GM18511 (cell line): ENCODE measurements around the gene NANOG.
"Not testable (repeated sequence)": the region's sequence is repeated elsewhere in the genome, so short reads cannot be mapped to it uniquely, and the experiment has no call there.

Experiments
- ATAC-seq: cut with Tn5 transposase; IDR thresholded peaks from one replicate; pipeline ENCODE4 v1.9.1; 2021; ENCODE audit warnings: mild to moderate bottlenecking, moderate library complexity; ENCODE audit not compliant: unreplicated experiment

The NANOG gene

DNA sequence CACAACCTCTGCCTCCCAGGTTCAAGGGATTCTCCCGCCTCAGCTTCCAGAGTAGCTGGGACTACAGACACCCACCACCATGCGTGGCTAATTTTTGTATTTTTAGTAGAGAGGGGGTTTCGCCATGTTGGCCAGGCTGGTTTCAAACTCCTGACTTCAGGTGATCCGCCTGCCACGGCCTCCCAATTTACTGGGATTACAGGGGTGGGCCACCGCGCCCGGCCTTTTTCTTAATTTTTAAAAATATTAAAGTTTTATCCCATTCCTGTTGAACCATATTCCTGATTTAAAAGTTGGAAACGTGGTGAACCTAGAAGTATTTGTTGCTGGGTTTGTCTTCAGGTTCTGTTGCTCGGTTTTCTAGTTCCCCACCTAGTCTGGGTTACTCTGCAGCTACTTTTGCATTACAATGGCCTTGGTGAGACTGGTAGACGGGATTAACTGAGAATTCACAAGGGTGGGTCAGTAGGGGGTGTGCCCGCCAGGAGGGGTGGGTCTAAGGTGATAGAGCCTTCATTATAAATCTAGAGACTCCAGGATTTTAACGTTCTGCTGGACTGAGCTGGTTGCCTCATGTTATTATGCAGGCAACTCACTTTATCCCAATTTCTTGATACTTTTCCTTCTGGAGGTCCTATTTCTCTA, at the start of gene NANOG:
TSS of gene NANOG (plus strand) at position 519 of the 645 bp plus-strand sequence. CDS start 213 bp downstream, outside the sequence.
- not testable (repeated sequence) for ATAC-seq

- no peak for ATAC-seq
Observed at GRCh38 chr12:7747246-7747645, 42.0 kb upstream of the NANOG start, which contains the start of gene CLEC4C. Gene CLEC4C (minus strand): TSS chr12:7747375. CDS start chr12:7747348, 27 bp downstream.

DNA sequence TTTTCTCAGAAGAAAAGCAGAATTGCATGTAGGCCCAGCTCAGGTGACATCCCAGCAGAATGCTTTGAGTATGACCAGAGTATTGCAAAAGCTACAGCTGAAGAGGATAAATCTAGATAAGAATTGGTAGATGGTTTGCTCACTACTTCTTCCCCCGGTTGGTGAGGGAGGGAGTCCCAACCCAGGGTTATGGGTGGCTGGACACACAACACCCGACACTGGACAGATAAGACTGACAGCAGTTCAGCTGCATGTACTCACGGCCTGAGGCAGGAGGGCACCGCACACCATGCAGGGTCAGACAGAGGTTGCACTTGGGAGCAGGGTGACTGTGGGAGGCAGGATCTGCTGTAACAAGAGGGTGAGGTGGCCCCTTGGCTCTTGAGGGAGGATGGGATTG, 40.4 kb upstream of the NANOG start:
- no peak for ATAC-seq

GRCh38 chr12:7749442-7749841, 39.8 kb upstream of the NANOG start:
- no peak for ATAC-seq

GRCh38 chr12:7750350-7750749, 38.9 kb upstream of the NANOG start:
- no peak for ATAC-seq

GRCh38 chr12:7751394-7751793, 37.8 kb upstream of the NANOG start:
- no peak for ATAC-seq

DNA sequence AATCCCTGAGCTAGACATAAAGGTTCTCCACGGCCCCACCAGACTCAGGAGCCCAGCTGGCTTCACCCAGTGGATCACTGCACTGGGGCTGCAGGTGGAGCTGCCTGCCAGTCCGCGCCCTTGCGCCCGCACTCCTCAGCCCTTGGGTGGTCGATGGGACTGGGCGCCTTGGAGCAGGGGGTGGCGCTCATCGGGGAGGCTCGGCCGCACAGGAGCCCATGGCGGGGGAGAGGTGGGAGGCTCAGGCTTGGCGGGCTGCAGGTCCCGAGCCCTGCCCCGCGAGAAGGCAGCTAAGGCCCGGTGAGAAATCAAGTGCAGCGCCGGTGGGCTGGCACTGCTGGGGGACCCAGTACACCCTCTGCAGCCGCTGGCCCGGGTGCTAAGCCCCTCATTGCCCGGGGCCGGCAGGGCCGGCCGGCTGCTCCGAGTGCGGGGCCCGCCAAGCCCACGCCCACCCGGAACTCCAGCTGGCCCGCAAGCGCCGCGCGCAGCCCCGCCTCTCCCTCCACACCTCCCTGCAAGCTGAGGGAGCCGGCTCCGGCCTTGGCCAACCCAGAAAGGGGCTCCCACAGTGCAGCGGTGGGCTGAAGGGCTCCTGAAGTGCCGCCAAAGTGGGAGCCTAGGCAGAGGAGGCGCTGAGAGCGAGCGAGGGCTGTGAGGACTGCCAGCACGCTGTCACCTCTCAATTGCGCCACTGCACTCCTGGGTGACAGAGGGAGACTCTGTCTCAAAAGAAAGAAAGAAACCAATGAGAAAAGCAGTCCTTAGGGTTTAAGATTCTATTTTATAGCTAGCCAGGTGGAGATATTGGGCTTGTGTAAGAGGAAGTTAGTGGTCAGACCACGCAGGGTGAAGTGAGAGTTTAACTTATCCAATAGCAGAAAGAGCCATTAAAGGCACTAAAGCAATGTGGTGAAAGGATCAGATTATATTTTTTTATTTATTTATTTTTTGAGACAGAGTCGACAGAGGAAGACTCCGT, 37.0 kb upstream of the NANOG start:
- ATAC-seq, result not testable (repeated sequence)

DNA sequence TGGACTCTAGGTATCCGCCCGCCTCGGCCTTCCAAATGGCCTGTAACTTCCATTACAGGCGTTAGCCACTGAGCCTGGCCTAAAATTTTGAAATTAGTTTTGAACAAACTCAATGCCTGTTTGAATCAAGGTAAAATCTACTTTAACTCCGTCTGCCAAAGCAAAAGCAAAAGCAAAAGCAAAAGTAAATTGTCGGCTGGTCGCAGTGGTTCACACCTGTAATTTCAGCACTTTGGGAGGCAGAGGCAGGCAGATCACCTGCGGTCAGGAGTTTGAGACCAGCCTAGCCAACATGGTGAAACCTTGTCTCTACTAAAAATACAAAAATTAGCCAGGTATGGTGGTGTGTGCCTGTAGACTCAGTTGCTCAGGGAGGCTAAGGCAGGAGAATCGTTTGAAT, 33.5 kb upstream of the NANOG start:
- ATAC-seq, result not testable (repeated sequence)

DNA sequence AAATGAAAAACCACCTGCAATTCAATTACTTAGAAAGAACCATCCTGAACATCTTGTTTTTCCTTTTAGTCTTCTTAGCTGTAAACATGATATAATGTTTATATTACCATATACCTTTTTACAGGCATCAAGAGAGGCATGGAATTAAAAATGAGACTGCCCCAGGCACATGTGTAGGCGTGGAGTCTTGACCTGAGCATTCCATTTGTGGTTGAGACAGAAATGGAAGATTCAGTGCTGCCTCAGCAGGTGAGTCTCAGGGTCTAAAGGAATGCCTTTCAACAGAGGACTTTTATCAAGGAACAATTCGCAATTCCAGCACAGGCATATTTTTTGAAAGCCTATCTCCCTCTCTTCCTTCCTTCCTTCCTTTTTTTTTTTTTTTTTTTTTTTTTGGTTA, 32.2 kb upstream of the NANOG start:
- ATAC-seq, result no peak

GRCh38 chr12:7758766-7759140, 30.4 kb upstream of the NANOG start:
- no peak for ATAC-seq

- no peak for ATAC-seq
Observed at GRCh38 chr12:7769999-7770398, 19.2 kb upstream of the NANOG start.

GRCh38 chr12:7781274-7781673, 7.9 kb upstream of the NANOG start:
- ATAC-seq, result no peak

DNA sequence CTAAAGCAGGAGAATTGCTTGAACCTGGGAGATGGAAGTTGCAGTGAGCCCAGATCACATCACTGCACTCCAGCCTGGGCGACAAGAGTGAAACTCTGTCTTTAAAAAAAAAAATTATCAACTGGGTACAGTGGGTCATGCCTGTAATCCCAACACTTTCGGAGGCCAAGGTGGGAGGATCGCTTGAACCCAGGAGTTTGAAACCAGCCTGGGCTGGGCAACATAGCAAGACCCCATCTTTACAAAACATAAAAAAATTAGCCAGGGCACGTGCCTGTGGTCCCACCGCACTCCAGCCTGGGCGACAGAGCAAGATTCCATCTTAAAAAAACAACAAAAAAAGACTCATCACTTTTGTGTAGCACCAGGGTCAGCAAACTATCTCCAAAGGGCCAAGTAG, 7.1 kb upstream of the NANOG start:
- ATAC-seq, result no peak

- ATAC-seq, result not testable (repeated sequence)
Observed at GRCh38 chr12:7783433-7783832, 5.8 kb upstream of the NANOG start.

DNA sequence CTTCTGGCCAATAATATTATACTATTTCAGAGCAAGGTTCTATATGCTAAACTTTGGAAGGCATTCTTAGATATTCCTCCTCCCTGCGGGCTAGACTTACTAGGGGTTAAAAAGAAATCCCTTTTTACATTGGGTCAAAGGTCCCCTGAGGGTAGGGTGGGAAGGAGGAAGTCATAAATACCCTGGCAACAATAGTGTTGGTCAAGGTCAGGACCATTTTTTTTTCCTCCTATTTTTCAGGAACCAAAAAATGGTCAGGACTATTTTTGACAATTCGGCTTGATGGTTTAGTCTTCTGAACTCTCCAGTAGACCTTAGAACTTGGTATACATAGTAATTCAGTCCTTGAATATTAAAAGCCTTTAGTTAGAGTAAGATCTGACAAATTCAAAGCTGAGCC, 4.5 kb upstream of the NANOG start:
- ATAC-seq, result no peak

DNA sequence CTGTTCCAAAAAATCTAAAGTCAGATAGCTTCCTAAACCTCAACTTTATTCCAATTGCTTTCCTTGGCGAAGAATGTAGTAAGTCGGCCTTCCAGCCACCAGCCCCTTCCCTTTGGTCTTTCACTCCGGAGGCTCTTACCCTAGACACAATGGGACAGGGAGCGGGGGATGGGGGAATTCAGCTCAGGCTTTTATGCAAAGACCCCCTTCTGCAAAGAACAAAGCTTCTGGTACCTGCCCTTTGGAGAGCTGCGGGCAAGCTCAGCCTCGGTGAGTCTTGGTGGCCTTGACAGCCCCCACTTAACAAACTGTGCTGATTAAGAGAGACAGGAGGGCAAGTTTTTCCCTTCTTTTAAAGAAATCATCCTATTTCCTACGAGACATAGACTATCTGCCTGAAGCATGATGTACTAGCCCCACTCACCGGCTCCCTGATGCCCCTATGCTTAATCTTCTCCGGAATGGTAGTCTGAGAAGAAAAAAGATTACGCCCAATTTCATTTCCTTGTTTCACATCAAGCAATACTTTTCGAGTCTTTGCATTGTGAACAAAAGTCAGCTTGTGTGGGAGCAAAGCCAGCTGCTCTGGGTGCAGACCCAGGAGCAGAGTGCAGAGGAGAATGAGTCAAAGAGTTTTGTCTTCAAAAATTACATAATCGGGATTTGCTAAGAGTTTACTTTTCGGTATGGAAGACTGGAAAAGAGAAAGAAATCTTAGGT, 1.5 kb upstream of the NANOG start:
- no peak for ATAC-seq

- no peak for ATAC-seq
Observed at GRCh38 chr12:7788294-7788660, 925 bp upstream of the NANOG start.

DNA sequence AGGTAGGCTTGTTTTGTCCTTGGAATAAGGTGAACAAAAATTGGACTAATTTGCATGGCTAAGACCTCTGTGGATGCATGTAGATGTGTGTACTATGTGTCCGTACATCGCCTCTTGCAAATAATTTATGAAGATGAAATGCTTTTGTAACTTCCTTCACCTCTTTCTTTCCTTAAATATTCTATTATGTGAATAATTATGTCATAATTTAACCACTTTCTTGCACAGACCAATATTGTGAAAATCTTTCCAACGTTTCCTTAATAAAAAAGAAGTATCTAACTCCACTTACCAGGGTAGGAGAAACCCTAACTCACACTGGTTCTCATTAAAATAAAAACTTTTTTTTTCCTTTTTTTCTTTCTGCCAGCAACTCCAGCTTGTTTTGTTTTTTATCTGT, 4.0 kb downstream of the NANOG start:
- no peak for ATAC-seq

DNA sequence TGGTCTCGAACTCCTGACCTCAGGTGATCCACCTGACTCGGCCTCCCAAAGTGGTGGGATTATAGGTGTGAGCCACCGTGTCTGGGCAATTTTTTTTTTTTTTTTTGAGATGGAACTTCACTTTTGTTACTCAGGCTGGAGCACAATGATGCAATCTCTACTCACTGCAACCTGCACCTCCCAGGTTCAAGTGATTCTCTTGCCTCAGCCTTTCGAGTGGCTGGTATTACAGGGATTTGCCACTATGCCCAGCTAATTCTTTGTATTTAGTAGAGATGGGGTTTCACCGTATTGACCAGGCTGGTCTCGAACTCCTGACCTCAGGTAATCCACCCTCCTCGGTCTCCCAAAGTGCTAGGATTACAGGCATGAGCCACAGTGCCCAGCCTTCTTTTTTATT, 8.1 kb downstream of the NANOG start:
- not testable (repeated sequence) for ATAC-seq

DNA sequence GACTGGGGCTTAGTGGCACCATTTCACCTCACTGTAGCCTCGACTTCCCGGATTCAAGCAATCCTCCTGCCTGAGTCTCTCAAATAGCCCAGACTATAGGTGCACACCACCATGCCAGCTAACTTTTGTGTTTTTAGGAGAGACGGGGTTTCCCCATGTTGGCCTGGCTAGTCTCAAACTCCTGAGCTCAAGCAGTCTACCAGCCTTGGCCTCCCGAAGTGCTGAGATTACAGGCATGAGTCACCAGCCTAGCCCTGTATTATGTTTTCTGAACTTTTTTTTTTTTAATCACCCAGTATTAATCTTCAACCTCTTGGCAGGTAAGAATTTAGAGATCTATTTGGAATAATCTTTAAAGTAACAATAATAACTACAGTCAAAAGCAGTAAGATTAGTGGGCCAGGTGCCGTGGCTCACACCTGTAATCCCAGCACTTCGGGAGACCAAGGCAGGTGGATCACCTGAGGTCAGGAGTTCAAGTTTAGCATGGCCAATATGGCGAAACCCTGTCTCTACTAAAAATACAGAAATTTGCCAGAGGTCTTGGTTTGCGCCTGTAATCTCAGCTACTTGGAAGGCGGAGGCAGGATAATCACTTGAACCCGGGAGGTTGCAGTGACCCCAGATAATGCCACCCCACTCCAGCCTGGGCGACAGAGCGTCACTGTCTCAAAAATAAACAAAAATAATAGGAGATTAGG, 8.6 kb downstream of the NANOG start:
- ATAC-seq, result no peak
